ENCODE results near the gene FOLR2.
A peak's percentile ranks its signal among the peaks of the same experiment; 100 is the strongest.

The FOLR2 gene

GRCh38 chr11:72216638-72217037 lies at the start of gene FOLR2:
TSS of gene FOLR2 (plus strand) at chr11:72216794. CDS start at chr11:72218585, 1,791 bp downstream.
- TF ChIP-seq EGR1 (IDR thresholded peaks at IDR 0.05) = no peak
- no peak for TF ChIP-seq TEAD4 (IDR thresholded peaks at IDR 0.05)
- TF ChIP-seq EP300 (IDR thresholded peaks at IDR 0.05; ENCODE audit: borderline replicate concordance) = no peak
- TF ChIP-seq CEBPB (IDR thresholded peaks at IDR 0.05) = no peak
- no peak for TF ChIP-seq ZBTB7A (IDR thresholded peaks at IDR 0.05; ENCODE audit: low read depth)
- no peak for TF ChIP-seq TCF12 (IDR thresholded peaks at IDR 0.05; ENCODE audit: low read depth)
- no peak for TF ChIP-seq TAF1 (IDR thresholded peaks at IDR 0.05; ENCODE audit: low read depth)
- TF ChIP-seq RAD21 (IDR thresholded peaks at IDR 0.05; ENCODE audit: low read depth) = no peak
- TF ChIP-seq MAX (IDR thresholded peaks at IDR 0.05) = no peak

GRCh38 chr11:72173291-72173690 lies 43.3 kb upstream of the FOLR2 start:
- TF ChIP-seq FOXM1 (IDR thresholded peaks at IDR 0.05; ENCODE audit: borderline replicate concordance, low read depth) (no peak), USF1 (IDR thresholded peaks at IDR 0.05) (no peak), TEAD4 (IDR thresholded peaks at IDR 0.05) (no peak), RAD21 (IDR thresholded peaks at IDR 0.05; ENCODE audit: low read depth) (no peak), NFIC (IDR thresholded peaks at IDR 0.05) (no peak), TAF1 (IDR thresholded peaks at IDR 0.05; ENCODE audit: low read depth) (no peak), YY1 (IDR thresholded peaks at IDR 0.05; ENCODE audit: low read depth) (no peak), TCF12 (IDR thresholded peaks at IDR 0.05; ENCODE audit: low read depth) (no peak)

- TF ChIP-seq MAX (IDR thresholded peaks at IDR 0.05) (peak; percentile 33; the same call in 1 of the 2 replicates), CEBPB (IDR thresholded peaks at IDR 0.05) (0 out of 2 replicates have a peak, but pooled peaks have one; percentile 52), RAD21 (IDR thresholded peaks at IDR 0.05; ENCODE audit: low read depth) (no peak)
Measured at GRCh38 chr11:72174302-72175070, 42.1 kb upstream of the FOLR2 start.

- TF ChIP-seq EGR1 (IDR thresholded peaks at IDR 0.05) (no peak), MAX (IDR thresholded peaks at IDR 0.05) (no peak), USF1 (IDR thresholded peaks at IDR 0.05) (no peak), TCF12 (IDR thresholded peaks at IDR 0.05; ENCODE audit: low read depth) (no peak), TEAD4 (IDR thresholded peaks at IDR 0.05) (no peak)
Measured at GRCh38 chr11:72177656-72178055, 38.9 kb upstream of the FOLR2 start.

GRCh38 chr11:72179049-72179803 lies 37.4 kb upstream of the FOLR2 start:
- TF ChIP-seq EGR1 (IDR thresholded peaks at IDR 0.05) = no peak
- TF ChIP-seq USF1 (IDR thresholded peaks at IDR 0.05) = no peak
- no peak for TF ChIP-seq TEAD4 (IDR thresholded peaks at IDR 0.05)
- TF ChIP-seq CREB1 (IDR thresholded peaks at IDR 0.05; ENCODE audit: low read depth) = no peak
- no peak for TF ChIP-seq CEBPB (IDR thresholded peaks at IDR 0.05)
- no peak for TF ChIP-seq EP300 (IDR thresholded peaks at IDR 0.05; ENCODE audit: borderline replicate concordance)
- TF ChIP-seq RAD21 (IDR thresholded peaks at IDR 0.05; ENCODE audit: low read depth) = no peak
- no peak for TF ChIP-seq TAF1 (IDR thresholded peaks at IDR 0.05; ENCODE audit: low read depth)
- no peak for TF ChIP-seq FOXM1 (IDR thresholded peaks at IDR 0.05; ENCODE audit: borderline replicate concordance, low read depth)
- no peak for TF ChIP-seq MAX (IDR thresholded peaks at IDR 0.05)
- no peak for TF ChIP-seq ZBTB7A (IDR thresholded peaks at IDR 0.05; ENCODE audit: low read depth)
- TF ChIP-seq TCF12 (IDR thresholded peaks at IDR 0.05; ENCODE audit: low read depth) = no peak
- no peak for TF ChIP-seq NFIC (IDR thresholded peaks at IDR 0.05)
- no peak for TF ChIP-seq REST (IDR thresholded peaks at IDR 0.05; ENCODE audit: low read depth)
- TF ChIP-seq YY1 (IDR thresholded peaks at IDR 0.05; ENCODE audit: low read depth) = no peak

GRCh38 chr11:72179804-72180396 lies 36.7 kb upstream of the FOLR2 start:
- TF ChIP-seq TEAD4 (IDR thresholded peaks at IDR 0.05) (no peak), RAD21 (IDR thresholded peaks at IDR 0.05; ENCODE audit: low read depth) (no peak), ZBTB7A (IDR thresholded peaks at IDR 0.05; ENCODE audit: low read depth) (no peak), CEBPB (IDR thresholded peaks at IDR 0.05) (no peak), EGR1 (IDR thresholded peaks at IDR 0.05) (no peak), TCF12 (IDR thresholded peaks at IDR 0.05; ENCODE audit: low read depth) (no peak), FOXM1 (IDR thresholded peaks at IDR 0.05; ENCODE audit: borderline replicate concordance, low read depth) (no peak), REST (IDR thresholded peaks at IDR 0.05; ENCODE audit: low read depth) (no peak)

Data from Ishikawa (cell line).